ENCODE measurements around the gene AJUBA.

AJUBA gene

DNA sequence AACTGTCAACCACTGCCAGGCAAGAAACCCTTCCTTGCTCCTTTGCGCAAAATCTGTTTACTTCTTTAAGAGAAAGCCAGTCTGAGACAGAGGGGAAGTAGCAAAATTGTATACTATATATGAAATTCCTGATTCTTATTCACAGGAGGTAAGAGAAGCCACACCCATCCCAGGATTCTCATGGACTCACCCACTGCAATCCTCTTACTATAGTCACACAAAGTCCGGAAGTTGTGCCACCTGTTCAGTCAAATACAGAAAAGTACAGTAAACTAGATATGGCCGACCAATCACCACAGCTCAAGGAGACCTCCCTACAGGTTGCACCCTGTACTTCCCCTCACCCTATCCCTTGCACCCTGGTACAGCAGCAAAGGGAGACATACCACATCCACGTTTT, 56.0 kb downstream of the AJUBA start:
- Histone ChIP-seq H3K9me3 (ENCODE audit: control insufficient read depth in 5 of 5, low read length in 5 of 5) (no peaks in the 10 kb centered on the region), H3K27me3 (ENCODE audit: control insufficient read depth in 5 of 5, insufficient read depth in 4 of 5, low read length in 5 of 5) (peaks cover 0 to 3% (median 0%) of the 10 kb centered on the region in 5 donors), H3K4me1 (ENCODE audit: control insufficient read depth in 5 of 5, insufficient read depth in 5 of 5, low read length in 5 of 5) (peaks cover 10 to 34% (median 18%) of the 10 kb centered on the region in 5 donors), H3K27ac (ENCODE audit: low read depth, low read length) (no peak overlapping the region), H3K9ac (ENCODE audit: low read length in 5 of 5) (no peak overlapping the region), H3K36me3 (ENCODE audit: control insufficient read depth in 5 of 5, insufficient read depth in 5 of 5, low read length in 5 of 5) (peaks cover 13 to 48% (median 37%) of the 10 kb centered on the region in 5 donors), H3K4me3 (ENCODE audit: low read depth in 1 of 5, low read length in 5 of 5) (no peak overlapping the region)

DNA sequence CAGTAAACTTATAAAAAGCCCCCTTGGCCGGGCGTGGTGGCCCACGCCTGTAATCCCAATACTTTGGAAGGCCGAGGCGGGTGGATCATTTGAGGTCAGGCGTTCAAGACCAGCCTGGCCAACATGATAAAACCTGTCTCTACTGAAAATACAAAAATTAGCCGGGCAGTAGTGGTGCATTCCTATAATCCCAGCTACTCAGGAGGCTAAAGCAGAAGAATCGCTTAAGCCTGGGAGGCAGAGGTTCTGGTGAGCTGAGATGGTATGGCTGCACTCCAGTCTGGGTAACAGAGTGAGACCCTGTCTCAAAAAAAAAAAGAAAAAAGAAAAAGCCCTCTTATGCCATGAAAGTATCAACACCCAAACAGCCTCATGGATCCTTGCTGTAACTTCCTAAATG, 56.8 kb downstream of the AJUBA start:
- H3K36me3 ChIP-seq (ENCODE audit: control insufficient read depth in 5 of 5, insufficient read depth in 5 of 5, low read length in 5 of 5), result peaks cover 17 to 56% (median 44%) of the 10 kb centered on the region in 5 donors

GRCh38 chr14:22923746-22924145, 58.6 kb downstream of the AJUBA start:
- peaks cover 0 to 3% (median 0%) of the 10 kb centered on the region in 5 donors for H3K27me3 ChIP-seq (ENCODE audit: control insufficient read depth in 5 of 5, insufficient read depth in 4 of 5, low read length in 5 of 5)
- H3K4me1 ChIP-seq (ENCODE audit: control insufficient read depth in 5 of 5, insufficient read depth in 5 of 5, low read length in 5 of 5), result peaks cover 10 to 23% (median 15%) of the 10 kb centered on the region in 5 donors
- H3K9me3 ChIP-seq (ENCODE audit: control insufficient read depth in 5 of 5, low read length in 5 of 5), result no peaks in the 10 kb centered on the region
- H3K27ac ChIP-seq (ENCODE audit: low read depth, low read length), result no peak overlapping the region
- H3K9ac ChIP-seq (ENCODE audit: low read length in 5 of 5), result no peak overlapping the region
- peaks cover 17 to 59% (median 46%) of the 10 kb centered on the region in 5 donors for H3K36me3 ChIP-seq (ENCODE audit: control insufficient read depth in 5 of 5, insufficient read depth in 5 of 5, low read length in 5 of 5)
- no peak overlapping the region for H3K4me3 ChIP-seq (ENCODE audit: low read depth in 1 of 5, low read length in 5 of 5)

More for the DNA sequence above, 56.8 kb downstream of the AJUBA start:
- no peak overlapping the region for H3K9ac ChIP-seq (ENCODE audit: low read length in 5 of 5)
- H3K27ac ChIP-seq (ENCODE audit: low read depth, low read length), result no peak overlapping the region
- H3K4me1 ChIP-seq (ENCODE audit: control insufficient read depth in 5 of 5, insufficient read depth in 5 of 5, low read length in 5 of 5), result peaks cover 10 to 30% (median 18%) of the 10 kb centered on the region in 5 donors
- H3K4me3 ChIP-seq (ENCODE audit: low read depth in 1 of 5, low read length in 5 of 5), result no peak overlapping the region
- H3K27me3 ChIP-seq (ENCODE audit: control insufficient read depth in 5 of 5, insufficient read depth in 4 of 5, low read length in 5 of 5), result peaks cover 0 to 3% (median 0%) of the 10 kb centered on the region in 5 donors
- no peaks in the 10 kb centered on the region for H3K9me3 ChIP-seq (ENCODE audit: control insufficient read depth in 5 of 5, low read length in 5 of 5)

DNA sequence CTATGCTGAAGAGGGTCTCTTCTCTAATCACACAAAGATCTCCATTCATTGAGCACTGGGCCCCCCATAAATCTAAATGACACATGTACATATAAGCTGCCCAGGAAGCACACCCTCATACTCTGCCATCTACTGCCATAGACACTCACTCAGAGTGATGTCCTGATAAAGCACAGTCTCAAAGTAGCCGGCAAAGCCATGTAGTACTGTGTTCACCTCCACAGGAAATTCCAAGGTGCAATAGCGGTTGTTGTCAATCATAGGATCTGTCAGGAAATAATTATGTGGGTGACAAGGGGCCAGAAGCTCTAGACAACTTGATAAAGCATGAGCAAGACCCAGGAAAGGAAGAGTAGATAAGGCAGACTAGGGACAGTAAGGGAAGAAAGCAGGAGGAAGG, 60.1 kb downstream of the AJUBA start:
- Histone ChIP-seq H3K36me3 (ENCODE audit: control insufficient read depth in 5 of 5, insufficient read depth in 5 of 5, low read length in 5 of 5) (peaks cover 17 to 58% (median 44%) of the 10 kb centered on the region in 5 donors), H3K27ac (ENCODE audit: low read depth, low read length) (no peak overlapping the region), H3K4me1 (ENCODE audit: control insufficient read depth in 5 of 5, insufficient read depth in 5 of 5, low read length in 5 of 5) (peaks cover 6 to 22% (median 16%) of the 10 kb centered on the region in 5 donors), H3K27me3 (ENCODE audit: control insufficient read depth in 5 of 5, insufficient read depth in 4 of 5, low read length in 5 of 5) (peaks cover 0 to 3% (median 0%) of the 10 kb centered on the region in 5 donors), H3K9me3 (ENCODE audit: control insufficient read depth in 5 of 5, low read length in 5 of 5) (no peaks in the 10 kb centered on the region), H3K9ac (ENCODE audit: low read length in 5 of 5) (no peak overlapping the region), H3K4me3 (ENCODE audit: low read depth in 1 of 5, low read length in 5 of 5) (no peak overlapping the region)

Data from subcutaneous abdominal adipose tissue (tissue), 5 donors.